Ovary (tissue), 3 donors: ENCODE measurements around the gene CIAPIN1.

Experiments
- POLR2A ChIP-seq: fragments of 450-650 bp; IDR thresholded peaks from one replicate; pipeline ENCODE4 v1.6.1; 2017; ENCODE audit warnings: antibody characterized with exemption, mild to moderate bottlenecking, moderate library complexity
- TF ChIP-seq, protein P1 (sequence below), 3 donors: fragments of 450-650 bp in 2 of 3; fragments of 200-600 bp in 1 of 3; IDR thresholded peaks; one replicate each; pipeline versions ENCODE4 v1.5.1 to v1.8.0; 2016 to 2022; ENCODE audit warnings: antibody characterized with exemption in 3 of 3, mild to moderate bottlenecking in 1 of 3
- donor health status: DM: no; HTN: no; CAD: no.

- no peak for TF ChIP-seq POLR2A
- TF ChIP-seq, protein P1, sequence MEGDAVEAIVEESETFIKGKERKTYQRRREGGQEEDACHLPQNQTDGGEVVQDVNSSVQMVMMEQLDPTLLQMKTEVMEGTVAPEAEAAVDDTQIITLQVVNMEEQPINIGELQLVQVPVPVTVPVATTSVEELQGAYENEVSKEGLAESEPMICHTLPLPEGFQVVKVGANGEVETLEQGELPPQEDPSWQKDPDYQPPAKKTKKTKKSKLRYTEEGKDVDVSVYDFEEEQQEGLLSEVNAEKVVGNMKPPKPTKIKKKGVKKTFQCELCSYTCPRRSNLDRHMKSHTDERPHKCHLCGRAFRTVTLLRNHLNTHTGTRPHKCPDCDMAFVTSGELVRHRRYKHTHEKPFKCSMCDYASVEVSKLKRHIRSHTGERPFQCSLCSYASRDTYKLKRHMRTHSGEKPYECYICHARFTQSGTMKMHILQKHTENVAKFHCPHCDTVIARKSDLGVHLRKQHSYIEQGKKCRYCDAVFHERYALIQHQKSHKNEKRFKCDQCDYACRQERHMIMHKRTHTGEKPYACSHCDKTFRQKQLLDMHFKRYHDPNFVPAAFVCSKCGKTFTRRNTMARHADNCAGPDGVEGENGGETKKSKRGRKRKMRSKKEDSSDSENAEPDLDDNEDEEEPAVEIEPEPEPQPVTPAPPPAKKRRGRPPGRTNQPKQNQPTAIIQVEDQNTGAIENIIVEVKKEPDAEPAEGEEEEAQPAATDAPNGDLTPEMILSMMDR (IDR thresholded peaks at IDR 0.05): no peak
These were observed 63.6 kb downstream of the CIAPIN1 start for GRCh38 chr16:57383276-57384247.
